GM12874 (cell line): ENCODE measurements around the gene OPCML.

Source experiments
- CTCF ChIP-seq: IDR thresholded peaks from 2 replicates; pipeline ENCODE4 v1.5.1; 2011; ENCODE audit warnings: low read depth, mild to moderate bottlenecking, control low read depth, low read length, moderate library complexity; ENCODE audit not compliant: insufficient read depth

Gene OPCML

GRCh38 chr11:132627981-132628380, 904.3 kb downstream of the OPCML start:
- no peak for TF ChIP-seq CTCF

- TF ChIP-seq CTCF = no peak
Measured at GRCh38 chr11:132626446-132626845, 905.9 kb downstream of the OPCML start.

- no peak for TF ChIP-seq CTCF
Measured at GRCh38 chr11:132623511-132623910, 908.8 kb downstream of the OPCML start.

GRCh38 chr11:132621976-132622580, 910.2 kb downstream of the OPCML start:
- TF ChIP-seq CTCF = no peak

- no peak for TF ChIP-seq CTCF
Measured at GRCh38 chr11:132620423-132620822, 911.9 kb downstream of the OPCML start.

- TF ChIP-seq CTCF = no peak
Measured at GRCh38 chr11:132610791-132611190, 921.5 kb downstream of the OPCML start.

- no peak for TF ChIP-seq CTCF
Measured at GRCh38 chr11:132610216-132610615, 922.1 kb downstream of the OPCML start.
